H1 (cell line): ENCODE measurements around the gene OTOF. TPM values are rescaled to one million over a fixed set of nuclear protein-coding genes. Genes with fewer than 3 reads are reported as not detected.

Experiments used
- CTCF ChIA-PET: fragments of 300-600 bp; sonication (Branson Sonifier 250); formaldehyde crosslinking; loops from one replicate; lab custom pipeline; 2021; ENCODE audit not compliant: partially characterized antibody; lab: Charles Lee
- POLR2A ChIA-PET: fragments of 300-600 bp; sonication (Branson Sonifier 250); formaldehyde crosslinking; loops from one replicate; lab custom pipeline; 2021; ENCODE audit warnings: inconsistent platforms; ENCODE audit not compliant: partially characterized antibody; lab: Charles Lee
- DNase-seq, 2 experiments: peaks; one replicate each; pipeline versions ENCODE4 v3.0.0 to v3.0.0-alpha.2; 2010 to 2022; ENCODE audit warnings: low spot score in 2 of 2, low read depth in 1 of 2, mixed read lengths in 1 of 2
- FAIRE-seq: peaks from 2 replicates; lab custom pipeline; 2011; peaks lifted over from hg19 to GRCh38; lab: Jason Lieb, UNC
- H2AFZ ChIP-seq: 2 replicates; pipeline ENCODE4 v1.8.1; 2012; ENCODE audit warnings: low read length, inconsistent platforms
- H2AK5ac ChIP-seq: 2 replicates; pipeline ENCODE4 v1.6.1; 2013; ENCODE audit warnings: low read depth, low read length
- H2BK120ac ChIP-seq: replicated peaks from 2 replicates; pipeline ENCODE3; 2013; ENCODE audit warnings: low read depth, low read length, inconsistent platforms
- H2BK12ac ChIP-seq: 2 replicates; pipeline ENCODE4 v1.6.1; 2013; ENCODE audit warnings: low read depth, low read length
- H2BK15ac ChIP-seq: 2 replicates; pipeline ENCODE4 v1.6.1; 2013; ENCODE audit warnings: low read length
- H2BK20ac ChIP-seq: 2 replicates; pipeline ENCODE4 v1.6.1; 2013; ENCODE audit warnings: low read length
- H2BK5ac ChIP-seq: 2 replicates; pipeline ENCODE4 v1.6.1; 2013; ENCODE audit warnings: low read depth, low read length
- H3K14ac ChIP-seq: 2 replicates; pipeline ENCODE4 v1.6.1; 2013; ENCODE audit warnings: inconsistent platforms; ENCODE audit not compliant: insufficient read length
- H3K18ac ChIP-seq: 2 replicates; pipeline ENCODE4 v1.6.1; 2013; ENCODE audit warnings: low read length; ENCODE audit errors: extremely low read depth
- H3K23ac ChIP-seq: 2 replicates; pipeline ENCODE4 v1.6.1; 2013; ENCODE audit warnings: inconsistent platforms; ENCODE audit not compliant: insufficient read length
- H3K23me2 ChIP-seq: 2 replicates; pipeline ENCODE4 v1.6.1; 2013; ENCODE audit warnings: low read depth, low read length
- H3K27ac ChIP-seq: 2 replicates; pipeline ENCODE4 v1.6.1; 2011; ENCODE audit warnings: low read depth, low read length, inconsistent platforms
- H3K27me3 ChIP-seq, 4 experiments: replicated peaks in 1 of 4; 1 replicate in 1 of 4; 2 replicates in 3 of 4; pipeline versions ENCODE4 v1.6.1 to v1.8.1; 2011 to 2013; ENCODE audit warnings: low read length in 3 of 4, mild to moderate bottlenecking in 3 of 4, inconsistent platforms in 2 of 4, mixed read lengths in 2 of 4, moderate library complexity in 1 of 4; ENCODE audit not compliant: control insufficient read depth in 3 of 4, insufficient read depth in 3 of 4; ENCODE audit errors: extremely low read depth in 1 of 4
- H3K36me3 ChIP-seq, 4 experiments: 2 replicates each; pipeline versions ENCODE4 v1.6.1 to v1.8.1; 2011 to 2013; ENCODE audit warnings: mild to moderate bottlenecking in 4 of 4, low read length in 3 of 4, moderate library complexity in 2 of 4, control low read depth in 1 of 4, inconsistent platforms in 1 of 4; ENCODE audit not compliant: insufficient read depth in 4 of 4, control insufficient read depth in 2 of 4
- H3K4ac ChIP-seq: replicated peaks from 2 replicates; pipeline ENCODE3; 2013; ENCODE audit warnings: low read length, low read depth, mixed read lengths, inconsistent platforms; ENCODE audit not compliant: insufficient read length
- H3K4me1 ChIP-seq, 4 experiments: replicated peaks in 1 of 4; 1 replicate in 1 of 4; 2 replicates in 3 of 4; pipeline versions ENCODE4 v1.6.1 to v1.8.1; 2011 to 2013; ENCODE audit warnings: low read length in 3 of 4, inconsistent platforms in 2 of 4, mixed read lengths in 1 of 4; ENCODE audit not compliant: insufficient read depth in 4 of 4, control insufficient read depth in 3 of 4
- H3K4me2 ChIP-seq, 2 experiments: 2 replicates each; pipeline versions ENCODE4 v1.6.1 to v1.8.1; 2011 to 2013; ENCODE audit warnings: low read depth in 2 of 2, low read length in 2 of 2, control low read depth in 1 of 2, inconsistent platforms in 1 of 2, mild to moderate bottlenecking in 1 of 2; ENCODE audit not compliant: insufficient read depth in 1 of 2
- H3K4me3 ChIP-seq, 4 experiments: fragments of 200-600, 300-600 bp in 1 of 4; sonication (generic), shearing (Covaris generic), sonication (Bioruptor Twin) in 1 of 4; 2 replicates each; pipeline versions ENCODE4 v1.5.1 to v1.8.1; 2011 to 2016; ENCODE audit warnings: low read length in 4 of 4, low read depth in 3 of 4, control low read depth in 2 of 4, inconsistent platforms in 2 of 4, mild to moderate bottlenecking in 2 of 4, mixed read lengths in 1 of 4, moderate library complexity in 1 of 4; ENCODE audit not compliant: insufficient read depth in 2 of 4; ENCODE audit errors: extremely low read depth in 1 of 4
- H3K56ac ChIP-seq: replicated peaks from 2 replicates; pipeline ENCODE3; 2013; ENCODE audit warnings: low read depth, mild to moderate bottlenecking, mixed read lengths, low read length, inconsistent platforms; ENCODE audit not compliant: insufficient read length
- H3K79me1 ChIP-seq: 2 replicates; pipeline ENCODE4 v1.6.1; 2013; ENCODE audit warnings: low read depth, low read length, control low read depth
- H3K79me2 ChIP-seq, 2 experiments: 2 replicates each; pipeline versions ENCODE4 v1.6.1 to v1.8.1; 2012 to 2013; ENCODE audit warnings: low read length in 2 of 2, mild to moderate bottlenecking in 2 of 2, inconsistent platforms in 1 of 2; ENCODE audit not compliant: insufficient read depth in 2 of 2, control insufficient read depth in 1 of 2
- H3K9ac ChIP-seq, 4 experiments: replicated peaks in 1 of 4; 1 replicate in 1 of 4; 2 replicates in 3 of 4; pipeline versions ENCODE4 v1.6.1 to v1.8.1; 2011 to 2013; ENCODE audit warnings: low read depth in 3 of 4, low read length in 3 of 4, control low read depth in 2 of 4, mild to moderate bottlenecking in 2 of 4, moderate library complexity in 2 of 4, inconsistent platforms in 1 of 4; ENCODE audit errors: extremely low read depth in 1 of 4
- H3K9me3 ChIP-seq, 2 experiments: 2 replicates each; pipeline versions ENCODE4 v1.6.1 to v1.8.1; 2012 to 2013; ENCODE audit warnings: mild to moderate bottlenecking in 2 of 2, moderate library complexity in 2 of 2, control low read depth in 1 of 2, inconsistent platforms in 1 of 2, low read depth in 1 of 2, low read length in 1 of 2, mixed read lengths in 1 of 2; ENCODE audit not compliant: insufficient read depth in 2 of 2
- H4K20me1 ChIP-seq, 2 experiments: replicated peaks in 1 of 2; 2 replicates each; pipeline versions ENCODE3 to v1.8.1; 2011 to 2013; ENCODE audit warnings: inconsistent platforms in 2 of 2, low read length in 2 of 2, mild to moderate bottlenecking in 1 of 2; ENCODE audit not compliant: insufficient read depth in 2 of 2, control insufficient read depth in 1 of 2
- H4K5ac ChIP-seq: 2 replicates; pipeline ENCODE4 v1.6.1; 2013; ENCODE audit warnings: low read length, low read depth, mixed read lengths, inconsistent platforms; ENCODE audit not compliant: insufficient read length
- H4K8ac ChIP-seq: 2 replicates; pipeline ENCODE4 v1.8.0; 2013; ENCODE audit warnings: mild to moderate bottlenecking, moderate library complexity, low read length, inconsistent platforms; ENCODE audit not compliant: insufficient read depth; ENCODE audit errors: extremely low read depth
- H4K91ac ChIP-seq: replicated peaks from 2 replicates; pipeline ENCODE3; 2013; ENCODE audit warnings: low read length, mixed read lengths, inconsistent platforms; ENCODE audit not compliant: insufficient read length
- ASH2L ChIP-seq: fragments of 200-600, 300-600 bp; sonication (generic); IDR thresholded peaks from one replicate; pipeline ENCODE4 v1.7.1; 2017; ENCODE audit warnings: low read length
- CTCF ChIP-seq, 3 experiments: IDR thresholded peaks; 1 replicate in 2 of 3; 2 replicates in 1 of 3; pipeline versions ENCODE4 v1.5.1 to v1.6.1; 2011; ENCODE audit warnings: low read length in 3 of 3, mild to moderate bottlenecking in 3 of 3, inconsistent platforms in 2 of 3, low read depth in 1 of 3, moderate library complexity in 1 of 3; ENCODE audit not compliant: insufficient read depth in 1 of 3; ENCODE audit errors: control extremely low read depth in 1 of 3
- KDM4A ChIP-seq: IDR thresholded peaks from one replicate; pipeline ENCODE4 v1.7.1; 2012; ENCODE audit warnings: low read depth, mild to moderate bottlenecking, moderate library complexity, low read length, inconsistent platforms; ENCODE audit not compliant: severe bottlenecking
- RNF2 ChIP-seq: fragments of 200-900, 300-1000 bp; sonication (generic); IDR thresholded peaks from 2 replicates; pipeline ENCODE4 v1.7.1; 2016; ENCODE audit warnings: borderline replicate concordance, low read depth, mild to moderate bottlenecking, antibody characterized with exemption, low read length; ENCODE audit not compliant: poor library complexity, severe bottlenecking; ENCODE audit errors: missing control alignments
- ZNF274 ChIP-seq: IDR thresholded peaks from 2 replicates; pipeline ENCODE4 v1.7.0; 2012; ENCODE audit warnings: low read length, borderline replicate concordance; ENCODE audit errors: extremely low read depth
- WGBS, 2 experiments: shearing (Covaris generic) in 1 of 2; methylation state at CpG; one replicate each; pipeline versions ENCODE4 v1.1.6 to v1.1.7; 2013 to 2015; ENCODE audit warnings: low lambda C conversion rate in 2 of 2, mixed read lengths in 2 of 2, inconsistent platforms in 1 of 2, low coverage in 1 of 2, missing lambda C conversion rate in 1 of 2; ENCODE audit not compliant: insufficient replicate concordance in 2 of 2, insufficient coverage in 1 of 2, insufficient read length in 1 of 2; ENCODE audit errors: extremely low coverage in 1 of 2, missing lambda C conversion rate in 1 of 2; 5-methylcytosine and 5-hydroxymethylcytosine counted together
- polyA plus RNA-seq, 7 experiments: library from polyadenylated mRNA; depleted of rRNA in 3 of 7; stranded (reverse) in 5 of 7; unstranded in 2 of 7; fragments of >200 nt in 5 of 7; fragments of 200-250 nt in 2 of 7; gene quantifications; 1 replicate in 5 of 7; 2 replicates in 1 of 7; 4 replicates in 1 of 7; pipeline versions ENCODE4 v1.2.1 to v1.2.3, GENCODE V29; 2011 to 2013; ENCODE audit warnings: missing spikeins in 2 of 7, mixed read lengths in 2 of 7
- total RNA-seq: library from RNA; stranded (reverse); fragmentation: NEBNext Ultra II Directional; extraction: Animal tissue kit (Norgen Biotek cat#: 25700); gene quantifications from 2 replicates; pipeline ENCODE4 v1.2.1, GENCODE V29; 2021

Gene OTOF
- total and polyA plus RNA-seq, 2 of the 8 experiments (the other 6 are each of a cell fraction or from before 2014, with no cell fraction given), result 0.06 TPM; not detected in 1

GRCh38 chr2:26469955-26470354 lies 8.0 kb downstream of the OTOF start:
- Histone ChIP-seq H3K18ac (no peak overlapping the region), H4K5ac (no peak overlapping the region), H3K4me3 (no peak overlapping the region), H4K91ac (no peak overlapping the region), H3K27me3 (peaks cover 0 to 3% (median 0%) of the 10 kb centered on the region in 4 experiments; a peak in 1 of 7 replicates), H2BK5ac (no peak overlapping the region), H3K36me3 (no peaks in the 10 kb centered on the region), H2BK12ac (no peak overlapping the region), H3K4me1 (peaks cover 0 to 3% (median 0%) of the 10 kb centered on the region in 4 experiments; a peak in 1 of 7 replicates), H3K23me2 (peaks cover 6% of the 10 kb centered on the region; the same call in 1 of the 2 replicates), H2BK120ac (no peak overlapping the region), H3K79me1 (no peaks in the 10 kb centered on the region), H4K20me1 (peaks cover 0 to 6% of the 10 kb centered on the region in 2 experiments), H3K9me3 (no peaks in the 10 kb centered on the region; a peak in 1 of 4 replicates), H3K9ac (no peak overlapping the region), H3K23ac (no peak overlapping the region), H3K27ac (no peak overlapping the region), H4K8ac (no peak overlapping the region), H3K79me2 (no peaks in the 10 kb centered on the region), H3K4me2 (no peak overlapping the region), H2AK5ac (no peak overlapping the region), H2BK20ac (no peak overlapping the region), H3K4ac (no peak overlapping the region), H2AFZ (no peak overlapping the region), H3K14ac (no peak overlapping the region), H3K56ac (no peak overlapping the region), H2BK15ac (no peak overlapping the region)
- DNase-seq, result no peak
- no peak for FAIRE-seq
- CTCF ChIA-PET, result interaction anchor here (0.7 to 8.2 kb wide), 40 partner anchors 8 to 614 kb away, joined by 3 to 68 read pairs (median 4); partner anchors contain the start of genes DRC1 and OTOF
- TF ChIP-seq ASH2L (no peak), ZNF274 (no peak), RNF2 (no peak), KDM4A (no peak), CTCF (IDR thresholded peaks at IDR 0.05; ENCODE audit: control extremely low read depth in 1 of 3, insufficient read depth in 1 of 3, low read depth in 1 of 3, low read length in 3 of 3) (no peak)
- WGBS, 2 experiments, result 90% methylated on average over 7 of the region's 7 CpGs; no CpG with 5 or more reads in 1 of the 2 experiments
- POLR2A ChIA-PET, result no interaction called here
